HEK293 (cell line): Measurements from ENCODE around the gene C2orf76.

Source experiments
- CTCF ChIP-seq: fragments of 450-650 bp; formaldehyde crosslinking; IDR thresholded peaks from 2 replicates; pipeline ENCODE4 v1.5.1; 2016; ENCODE audit warnings: missing biosample characterization, missing genetic modification characterization
- ZNF23 ChIP-seq: fragments of 450-650 bp; formaldehyde crosslinking; IDR thresholded peaks from 2 replicates; pipeline ENCODE4 v1.5.1; 2016; ENCODE audit warnings: missing biosample characterization, missing genetic modification characterization, borderline replicate concordance

GRCh38 chr2:119263656-119264055, 103.0 kb downstream of the C2orf76 start:
- no peak for TF ChIP-seq CTCF (tag by site-specific recombination)
- TF ChIP-seq ZNF23 (tag by site-specific recombination), result no peak
